Heart left ventricle (tissue), 13 donors: ENCODE results near the gene SLC47A2.

Experiments used
- CTCF ChIP-seq, 12 donors: fragments of 200-600 bp; sonication (generic) in 4 of 12; IDR thresholded peaks; one replicate each; pipeline versions ENCODE4 v1.5.0 to v1.8.0; 2018 to 2022; ENCODE audit warnings: antibody characterized with exemption in 12 of 12, mild to moderate bottlenecking in 5 of 12
- POLR2A ChIP-seq, 2 donors: fragments of 450-650 bp; IDR thresholded peaks; one replicate each; pipeline ENCODE4 v1.6.1; 2017; ENCODE audit warnings: antibody characterized with exemption in 2 of 2, mild to moderate bottlenecking in 2 of 2, moderate library complexity in 2 of 2
- donor health status: ischemic (EF 13 %, LVEDD 7.1; RV severe dilation, severe dysfunction).
- donor health status: DM: no; HTN: yes; CAD: no.
- donor health status: DM: no; HTN: no; CAD: no.
- donor health status: ischemic (EF 25% LVEDD 6.9; RV normal size, moderate dysfunction).
- donor health status: ischemic (EF 25% LVEDD 5.7; RV mildly dilated, moderate dysfunction).
- donor health status: ischemic (EF 35%, LVEDD 5.7; RV mildly dilated, moderate dysfunction).
- donor health status: nonischemic (EF 11% LVEDD 7.7; RV severe dilation, severe dysfunction).
- donor health status: DM: yes; HTN: yes; CAD: no.
- donor health status: PGD.
- donor health status: ischemic (EF 29% LVEDD 5.4; RV normal size, mild dysfunction).
- donor health status: nonischemic (EF 23%, LVEDD 6.1; RV moderate dilation, normal function).

GRCh38 chr17:19728084-19728495 lies 11.7 kb upstream of the SLC47A2 start:
- TF ChIP-seq CTCF (IDR thresholded peaks at IDR 0.05) (no peak), POLR2A (IDR thresholded peaks at IDR 0.05) (no peak)
